CD1c-positive myeloid dendritic cell (primary cell): ENCODE results near the gene UBE2E2.

Source experiments
- DNase-seq: peaks from one replicate; pipeline ENCODE4 v3.0.0-alpha.2; 2016; ENCODE audit errors: extremely low spot score

The UBE2E2 gene

GRCh38 chr3:23440416-23441294 is 237.5 kb downstream of the UBE2E2 start:
- no peak for DNase-seq

GRCh38 chr3:23442598-23443383 is 239.7 kb downstream of the UBE2E2 start:
- peak; percentile 60 for DNase-seq

GRCh38 chr3:23444386-23444785 is 241.3 kb downstream of the UBE2E2 start:
- no peak for DNase-seq

- no peak for DNase-seq
Measured at GRCh38 chr3:23446301-23446700, 243.2 kb downstream of the UBE2E2 start.

DNA sequence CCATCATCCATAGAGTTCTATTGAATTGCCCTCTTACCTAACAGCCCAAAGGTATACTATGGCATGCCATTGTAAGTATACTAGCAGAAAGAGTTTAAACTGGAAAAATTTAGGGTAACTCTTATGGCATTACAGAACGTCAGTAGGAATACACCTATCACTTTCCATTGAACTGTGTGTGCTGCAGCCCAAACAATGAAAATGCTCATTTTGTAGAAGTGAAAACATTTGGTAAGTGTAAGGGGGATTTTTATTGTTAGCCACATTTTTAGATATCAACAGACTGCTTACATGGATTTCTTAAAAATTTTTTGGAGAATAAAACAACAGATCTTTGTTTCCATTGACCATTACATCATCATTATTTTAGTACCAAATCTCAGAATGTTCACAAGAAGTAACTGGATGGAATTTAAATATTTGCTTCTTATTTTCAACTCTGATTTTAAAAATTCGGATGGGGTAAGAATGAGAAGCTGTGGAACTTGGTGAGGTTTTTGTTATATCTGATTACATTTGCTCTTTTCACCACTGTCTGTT is 245.9 kb downstream of the UBE2E2 start:
- no peak for DNase-seq

- DNase-seq, result no peak
Measured at GRCh38 chr3:23450051-23450450, 246.9 kb downstream of the UBE2E2 start.

- DNase-seq, result no peak
Measured at GRCh38 chr3:23450806-23451205, 247.7 kb downstream of the UBE2E2 start.

DNA sequence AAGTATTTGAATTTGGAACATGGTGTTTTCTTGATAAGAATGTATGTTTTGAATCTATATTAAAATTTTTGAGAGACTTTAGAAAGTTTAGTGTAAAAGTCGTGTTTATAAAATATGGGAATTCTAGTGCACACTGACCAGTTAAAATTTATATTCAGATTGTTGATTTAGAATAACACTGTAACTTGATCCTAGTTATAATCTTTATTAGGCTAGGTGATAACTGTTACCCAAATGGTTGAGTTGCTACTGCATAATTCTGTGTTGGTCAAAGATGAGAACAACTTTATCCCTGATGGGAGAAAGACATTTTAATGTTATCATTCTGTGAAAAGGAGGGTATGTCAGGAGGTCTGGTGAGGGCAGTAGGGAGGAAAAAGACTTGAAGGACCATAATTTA is 249.3 kb downstream of the UBE2E2 start:
- DNase-seq, result no peak

DNA sequence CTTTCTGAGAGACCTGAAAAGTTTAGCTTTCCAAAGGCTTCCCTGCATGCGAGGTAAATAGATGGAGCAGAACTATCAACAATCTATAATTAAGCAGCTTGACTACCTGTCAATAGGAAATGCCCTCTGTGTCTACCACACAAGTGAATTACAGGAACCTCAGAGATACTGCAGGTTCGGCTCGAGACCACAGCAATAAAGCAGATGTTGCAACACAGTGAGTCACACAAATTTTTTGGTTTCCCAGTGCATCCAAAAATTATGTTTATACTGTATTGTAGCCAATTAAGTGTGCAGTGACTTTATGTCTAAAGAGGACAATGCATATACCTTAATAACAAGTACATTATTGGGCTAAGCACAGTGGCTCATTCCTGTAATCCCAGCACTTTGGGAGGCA is 252.0 kb downstream of the UBE2E2 start:
- peak; percentile 14 for DNase-seq

- no peak for DNase-seq
Measured at GRCh38 chr3:23455775-23456174, 252.6 kb downstream of the UBE2E2 start.

DNA sequence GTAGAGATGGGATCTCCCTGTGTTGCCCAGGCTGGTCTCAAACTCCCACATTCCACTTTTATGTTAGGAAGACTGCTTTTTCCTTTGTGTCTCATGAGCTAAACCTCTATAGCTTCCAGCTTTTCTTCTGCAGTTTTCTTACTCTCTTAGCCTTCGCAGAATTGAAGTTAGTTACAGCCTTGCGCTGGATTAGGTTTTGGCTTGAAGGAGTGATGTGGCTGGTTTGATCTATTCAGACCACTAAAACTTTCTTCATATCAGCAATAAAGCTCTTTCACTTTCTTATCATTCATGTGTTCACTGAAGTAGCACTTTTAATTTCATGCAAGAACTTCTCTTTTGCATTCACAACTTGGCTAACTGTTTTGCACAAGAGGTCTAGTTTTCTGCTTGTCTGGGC is 254.6 kb downstream of the UBE2E2 start:
- no peak for DNase-seq

- no peak for DNase-seq
Measured at GRCh38 chr3:23459465-23459864, 256.3 kb downstream of the UBE2E2 start.

DNA sequence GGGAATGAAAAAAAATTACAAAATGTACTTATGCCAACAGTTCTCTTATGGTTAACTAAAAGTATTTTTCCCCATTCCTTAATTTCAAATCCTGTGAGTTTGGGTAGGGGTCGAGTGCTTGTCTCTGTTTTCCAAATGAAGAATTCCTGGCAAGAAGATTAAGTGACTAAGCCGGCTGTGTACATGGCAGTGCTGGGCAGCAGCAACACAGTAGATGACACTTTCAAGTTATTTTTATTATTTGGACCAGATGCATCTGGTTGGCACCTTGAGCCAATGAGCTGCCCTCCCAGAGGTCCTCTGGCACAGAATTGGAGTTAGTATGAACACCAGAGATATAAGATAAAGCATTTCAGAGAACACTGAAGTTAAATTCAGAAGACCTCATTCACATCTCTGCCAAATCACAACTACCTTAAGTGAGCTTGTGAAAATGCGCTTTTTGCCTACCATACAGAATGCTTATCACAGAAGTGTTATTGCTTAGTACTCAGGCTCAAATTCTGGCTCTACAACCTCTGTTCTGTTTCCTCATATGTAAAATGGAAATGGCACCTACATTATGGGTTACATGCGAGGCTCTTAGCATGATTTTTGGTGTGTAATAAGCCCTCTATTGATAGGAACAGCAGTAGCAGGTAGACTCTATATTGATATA is 256.9 kb downstream of the UBE2E2 start:
- no peak for DNase-seq

- DNase-seq, result no peak
Measured at GRCh38 chr3:23461069-23461468, 257.9 kb downstream of the UBE2E2 start.

- no peak for DNase-seq
Measured at GRCh38 chr3:23463791-23464190, 260.7 kb downstream of the UBE2E2 start.

DNA sequence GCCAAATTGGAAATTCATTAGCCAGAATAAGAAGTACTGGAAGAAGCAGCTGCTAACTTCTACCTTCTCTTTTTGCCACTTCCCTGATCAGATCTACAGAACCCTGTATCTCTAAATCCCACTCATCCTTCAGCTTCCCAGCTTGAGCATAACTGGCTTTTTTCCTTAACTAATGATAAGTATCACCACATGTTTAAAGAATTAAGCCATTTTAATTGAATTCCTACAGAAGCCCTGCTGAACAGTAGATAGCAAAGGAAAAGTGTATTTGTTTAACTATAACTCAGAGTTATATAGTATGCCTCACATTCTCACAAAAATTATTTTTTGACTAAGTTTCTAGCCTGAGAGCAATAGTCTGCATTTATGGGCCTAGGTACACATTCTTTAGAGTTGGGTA is 262.4 kb downstream of the UBE2E2 start:
- no peak for DNase-seq

DNA sequence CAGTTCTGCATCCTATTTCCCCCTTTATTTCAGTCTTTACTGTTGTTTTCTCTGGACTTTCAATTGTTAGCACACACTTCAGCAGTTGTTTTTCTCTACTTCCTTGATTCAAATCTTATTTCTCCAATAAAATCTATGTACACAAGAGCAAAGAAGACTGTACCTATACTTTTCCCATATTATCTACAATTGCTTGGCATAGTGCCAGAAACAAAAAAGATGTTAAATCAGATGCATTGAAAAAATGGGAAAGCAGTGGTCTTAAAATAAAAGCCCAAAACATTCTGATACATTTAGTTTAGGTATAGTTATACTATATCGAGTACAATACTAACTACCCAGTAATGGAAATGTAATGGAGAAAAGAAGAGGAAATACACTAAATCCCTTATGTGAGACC is 265.1 kb downstream of the UBE2E2 start:
- no peak for DNase-seq

DNA sequence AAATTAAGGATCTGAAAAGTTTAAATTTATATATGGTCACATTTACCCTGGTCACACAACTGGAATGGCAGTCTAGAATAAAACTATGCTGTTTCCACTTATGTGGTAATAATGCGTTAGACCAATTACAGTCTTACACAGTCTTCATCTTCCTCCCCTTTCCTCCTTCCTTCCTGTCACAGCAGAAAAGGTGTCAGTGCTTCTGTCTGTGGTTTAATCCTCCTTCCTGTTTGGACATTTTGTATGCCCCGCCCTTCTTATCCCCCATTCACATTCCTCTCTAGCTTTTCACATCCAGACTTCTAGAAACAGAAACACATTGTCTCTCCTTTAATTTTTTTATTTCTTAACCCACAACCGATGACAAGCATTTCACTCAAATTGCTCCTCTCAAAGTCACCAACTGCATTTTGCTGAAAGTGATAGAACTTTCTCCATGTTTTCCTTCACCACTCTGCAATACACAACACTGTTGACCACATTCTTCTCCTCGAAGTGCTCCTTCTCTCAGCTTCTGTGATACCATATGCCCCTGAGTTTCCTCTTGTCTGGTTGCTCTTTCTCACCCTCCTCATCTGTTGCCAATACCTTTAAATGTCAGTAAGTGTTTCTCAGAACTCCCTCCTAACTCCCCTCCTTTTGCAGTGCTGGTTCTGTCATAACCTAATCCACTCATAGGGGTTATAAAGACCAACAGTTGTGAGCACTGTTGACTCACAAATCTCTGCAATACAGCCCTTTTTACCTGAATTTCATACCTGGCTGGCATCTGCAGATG is 271.6 kb downstream of the UBE2E2 start:
- no peak for DNase-seq

- DNase-seq, result no peak
Measured at GRCh38 chr3:23475446-23475845, 272.3 kb downstream of the UBE2E2 start.

DNA sequence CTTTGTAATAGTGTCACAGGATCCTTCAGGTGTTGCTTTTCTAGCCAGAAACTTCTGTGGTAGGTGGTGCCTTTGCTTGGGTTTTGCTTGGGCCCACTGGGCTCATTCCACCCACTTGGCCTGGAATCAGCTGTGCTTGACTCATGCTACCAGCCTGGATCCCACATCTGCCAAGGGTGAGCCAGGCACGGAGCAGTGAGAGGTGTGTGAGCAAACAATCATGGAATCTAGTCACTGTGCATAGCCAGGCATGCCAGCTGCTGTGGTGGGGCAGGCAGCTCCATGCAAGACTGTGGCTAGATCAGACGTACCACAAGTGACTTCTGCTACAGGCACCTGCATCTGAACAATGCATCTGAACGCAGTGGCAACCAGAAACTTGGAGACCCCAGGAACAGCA is 275.9 kb downstream of the UBE2E2 start:
- no peak for DNase-seq

- DNase-seq, result no peak
Measured at GRCh38 chr3:23479615-23480328, 276.6 kb downstream of the UBE2E2 start.
